Motor neuron (in vitro differentiated cells): ENCODE data around the gene CFAP68. TPM values are rescaled to one million over a fixed set of nuclear protein-coding genes. Genes with fewer than 3 reads are reported as not detected.

Experiments used
- ATAC-seq, 8 experiments: fragments of 200-7000 bp; cut with Tn5 transposase; replicated peaks in 6 of 8; 2 replicates each; pipeline ENCODE4 v1.8.0; 2021; ENCODE audit warnings: mild to moderate bottlenecking in 8 of 8, moderate library complexity in 8 of 8
- H3K27ac ChIP-seq, 2 donors: fragments of 250-450 bp; sonication (Bioruptor Pico); 2 replicates each; pipeline ENCODE4 v1.9.0; 2021; ENCODE audit warnings: antibody characterized with exemption in 2 of 2, mild to moderate bottlenecking in 2 of 2, moderate library complexity in 1 of 2
- H3K4me1 ChIP-seq, 2 donors: fragments of 250-450 bp; sonication (Bioruptor Pico); replicated peaks in 1 of 2; 2 replicates each; pipeline ENCODE4 v1.6.1; 2021; ENCODE audit warnings: antibody characterized with exemption in 2 of 2, mild to moderate bottlenecking in 2 of 2, moderate library complexity in 1 of 2
- H3K4me3 ChIP-seq, 5 donors: fragments of 250-450 bp; sonication (Bioruptor Pico); 2 replicates each; pipeline ENCODE4 v1.9.0; 2021; ENCODE audit warnings: antibody characterized with exemption in 5 of 5, mild to moderate bottlenecking in 5 of 5, moderate library complexity in 4 of 5
- WGBS, 10 experiments: fragments of 450-650 bp; shearing (Covaris generic); methylation state at CpG; one replicate each; pipeline ENCODE4 v1.0.0; 2022; 5-methylcytosine and 5-hydroxymethylcytosine counted together
- in situ Hi-C, 9 experiments: fragments of 400-800 bp; cut with MboI; loops; one replicate each; pipeline ENCODE4 v1.15.0; 2021; ENCODE audit warnings: low sequenced_read_pairs in 9 of 9, low pct_unique_long_range_greater_than_20kb in 2 of 9; ENCODE audit not compliant: unreplicated experiment in 9 of 9
- total RNA-seq, 8 experiments: library from RNA; unstranded; fragments of 300-600 nt; gene quantifications; 2 replicates each; pipeline versions ENCODE4 v1.2.3 to v1.2.4, GENCODE V29; 2022

Gene CFAP68
- total RNA-seq, 8 experiments from 2014 or later = 25.9 to 72.1 (median 34.5) TPM

DNA sequence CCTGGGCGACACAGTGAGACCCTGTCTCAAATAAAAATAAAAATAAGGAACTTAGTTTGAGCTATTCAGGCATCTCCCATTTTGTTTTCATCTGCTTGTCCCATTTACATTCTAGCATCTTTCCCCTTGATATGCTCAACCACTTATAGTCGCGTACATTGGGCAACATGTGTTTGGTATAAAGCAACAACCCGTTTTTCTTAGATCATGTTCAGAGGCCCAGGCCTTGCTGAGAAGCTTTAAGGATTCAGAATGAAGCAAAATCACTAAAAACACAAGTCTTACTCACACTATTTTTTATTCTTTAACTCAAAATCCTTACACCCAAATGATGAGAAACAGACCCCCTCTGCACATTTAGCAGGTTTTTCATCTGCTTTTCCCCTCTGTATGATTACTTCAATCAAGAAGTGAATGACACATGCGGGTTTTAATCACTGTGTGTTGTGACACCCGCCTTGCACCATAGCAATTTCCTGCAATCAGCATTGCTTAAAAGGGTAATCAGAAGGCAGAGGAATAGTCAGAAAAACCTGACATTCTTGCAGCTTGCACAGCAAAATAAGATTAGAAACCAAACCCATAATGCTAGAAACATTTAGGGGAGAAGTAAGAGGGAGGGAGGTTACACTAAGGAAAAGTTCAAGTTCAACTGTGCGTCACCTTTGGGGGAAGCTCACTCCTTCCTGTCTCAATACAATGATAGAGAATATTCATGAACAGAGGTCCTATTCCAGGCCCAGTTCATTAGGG, 33.9 kb upstream of the CFAP68 start:
- ATAC-seq = no peak
- 50 to 100% (median 90%) methylated on average over 1 to 7 of the region's 7 CpGs for WGBS, 10 experiments
- Histone ChIP-seq H3K27ac (no peak overlapping the region), H3K4me1 (no peaks in the 10 kb centered on the region), H3K4me3 (no peak overlapping the region)
- in situ Hi-C loops = loop anchor here in 3 of 9 experiments (10.0 to 25.0 kb wide), 4 partner anchors 81 to 261 kb away; partner anchors contain the start of genes PPP2R1B (in 1 of the 3) and SIK2 (in 1 of the 3)

DNA sequence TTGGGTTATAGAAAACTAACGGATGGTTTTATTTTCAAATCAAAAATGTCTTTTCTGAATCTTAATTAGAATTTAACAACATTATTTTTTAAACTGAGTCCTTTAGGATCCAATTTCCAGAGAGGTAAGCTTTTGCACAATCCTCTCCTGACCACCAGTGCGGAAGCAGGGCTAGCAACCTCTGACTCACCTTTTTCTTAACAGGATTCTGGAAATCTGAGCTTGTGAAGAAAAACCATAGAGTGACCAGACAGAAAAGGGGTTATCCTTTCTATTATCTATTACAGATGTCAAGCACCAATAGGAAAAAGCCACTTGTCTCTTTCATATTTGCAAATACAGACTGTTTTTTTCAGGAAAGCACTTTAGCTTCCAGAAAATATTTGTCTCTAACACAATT, 33.3 kb upstream of the CFAP68 start:
- in situ Hi-C loops = loop anchor here in 3 of 9 experiments (10.0 to 25.0 kb wide), 4 partner anchors 81 to 261 kb away; partner anchors contain the start of genes PPP2R1B (in 1 of the 3) and SIK2 (in 1 of the 3)
- WGBS, 10 experiments = 73 to 100% (median 93%) methylated on average over 1 to 2 of the region's 2 CpGs
- peak in 1 of 8 experiments; percentile 14 for ATAC-seq
- Histone ChIP-seq H3K4me1 (no peaks in the 10 kb centered on the region), H3K4me3 (no peak overlapping the region), H3K27ac (no peak overlapping the region)

- Histone ChIP-seq H3K27ac (no peak overlapping the region), H3K4me1 (no peaks in the 10 kb centered on the region), H3K4me3 (no peak overlapping the region)
- ATAC-seq = peak in 6 of 8 experiments; percentile 34 to 71 (median 58)
- in situ Hi-C loops = loop anchor here in 3 of 9 experiments (10.0 to 25.0 kb wide), 4 partner anchors 82 to 262 kb away; partner anchors contain the start of genes PPP2R1B (in 1 of the 3) and SIK2 (in 1 of the 3)
- 0 to 25% (median 0%) methylated on average over 1 of the region's 1 CpG for WGBS, 10 experiments
Measured at GRCh38 chr11:111846636-111847035, 32.7 kb upstream of the CFAP68 start.

DNA sequence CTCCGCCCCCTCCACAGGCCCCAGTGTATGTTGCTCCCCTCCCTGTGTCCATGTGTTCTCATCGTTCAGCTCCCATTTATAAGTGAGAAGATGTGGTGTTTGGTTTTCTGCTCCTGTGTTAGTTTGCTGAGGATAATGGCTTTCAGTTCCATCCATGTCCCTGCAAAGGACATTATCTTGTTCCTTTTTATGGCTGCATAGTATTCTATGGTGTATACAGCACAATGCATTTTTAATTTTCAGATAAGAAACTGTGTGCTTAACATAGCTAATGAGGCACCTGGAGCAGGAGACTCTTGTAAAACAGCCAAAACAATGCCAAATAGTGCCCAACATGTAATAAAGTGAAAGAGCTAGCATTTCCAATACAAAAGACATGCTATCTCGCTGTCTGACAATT, 29.7 kb upstream of the CFAP68 start:
- H3K4me3 ChIP-seq = no peak overlapping the region
- WGBS, 10 experiments = 80 to 100% (median 100%) methylated on average over 1 of the region's 3 CpGs; no CpG with 5 or more reads in 3 of the 10 experiments
- no peak overlapping the region for H3K27ac ChIP-seq
- no peak for ATAC-seq
- in situ Hi-C loops = loop anchor here in 4 of 9 experiments (10.0 to 25.0 kb wide), 5 partner anchors 85 to 265 kb away; partner anchors contain the start of genes PPP2R1B (in 1 of the 4) and SIK2 (in 1 of the 4)
- H3K4me1 ChIP-seq = no peaks in the 10 kb centered on the region

- 80 to 100% (median 94%) methylated on average over 1 to 5 of the region's 8 CpGs; no CpG with 5 or more reads in 3 of the 10 experiments for WGBS, 10 experiments
- H3K4me3 ChIP-seq = no peak overlapping the region
- no peak overlapping the region for H3K27ac ChIP-seq
- ATAC-seq = no peak
- in situ Hi-C loops = loop anchor here in 1 of 9 experiments (25.0 kb wide), 1 partner anchor 161 kb away; no protein-coding TSS in a partner anchor
- no peaks in the 10 kb centered on the region for H3K4me1 ChIP-seq
Measured at GRCh38 chr11:111851067-111851466, 28.3 kb upstream of the CFAP68 start.

GRCh38 chr11:111851636-111852035, 27.7 kb upstream of the CFAP68 start:
- H3K27ac ChIP-seq = no peak overlapping the region
- no peak overlapping the region for H3K4me3 ChIP-seq
- in situ Hi-C loops = loop anchor here in 1 of 9 experiments (25.0 kb wide), 1 partner anchor 161 kb away; no protein-coding TSS in a partner anchor
- ATAC-seq = peak in 1 of 8 experiments; percentile 23
- no peaks in the 10 kb centered on the region for H3K4me1 ChIP-seq

DNA sequence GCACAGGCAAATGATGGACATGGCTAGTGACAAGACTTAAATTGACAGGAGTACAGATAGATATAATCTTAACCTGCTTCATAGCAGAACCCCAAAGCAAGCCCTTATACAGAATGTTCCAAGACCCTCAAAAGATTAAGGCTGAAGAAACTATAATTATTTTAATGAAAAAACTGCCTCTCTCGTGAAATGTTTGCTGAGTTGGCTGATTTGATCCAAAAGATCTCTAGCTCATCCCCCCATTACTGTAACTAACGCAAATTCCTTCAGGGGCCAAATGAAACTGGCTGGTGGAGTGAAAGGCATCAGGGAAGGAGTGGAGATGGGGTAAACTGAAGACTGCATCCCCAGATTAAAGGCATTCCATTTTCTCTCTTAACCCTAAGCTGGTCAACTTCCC, 27.2 kb upstream of the CFAP68 start:
- in situ Hi-C loops = loop anchor here in 1 of 9 experiments (25.0 kb wide), 1 partner anchor 160 kb away; no protein-coding TSS in a partner anchor
- no peak for ATAC-seq
- no peaks in the 10 kb centered on the region for H3K4me1 ChIP-seq
- WGBS, 10 experiments = 0 to 100% (median 87%) methylated on average over 1 to 2 of the region's 2 CpGs; no CpG with 5 or more reads in 4 of the 10 experiments
- no peak overlapping the region for H3K4me3 ChIP-seq
- no peak overlapping the region for H3K27ac ChIP-seq

GRCh38 chr11:111855506-111855905, 23.8 kb upstream of the CFAP68 start:
- Histone ChIP-seq H3K4me1 (no peaks in the 10 kb centered on the region), H3K27ac (no peak overlapping the region), H3K4me3 (no peak overlapping the region)
- ATAC-seq = no peak
- in situ Hi-C loops = loop anchor here in 1 of 9 experiments (25.0 kb wide), 1 partner anchor 157 kb away; no protein-coding TSS in a partner anchor

- WGBS, 10 experiments = 75 to 100% (median 96%) methylated on average over 1 to 3 of the region's 3 CpGs
- Histone ChIP-seq H3K27ac (no peak overlapping the region), H3K4me1 (no peaks in the 10 kb centered on the region), H3K4me3 (no peak overlapping the region)
- in situ Hi-C loops = loop anchor here in 1 of 9 experiments (25.0 kb wide), 1 partner anchor 152 kb away; no protein-coding TSS in a partner anchor
- no peak for ATAC-seq
Measured at GRCh38 chr11:111860257-111860656, 19.1 kb upstream of the CFAP68 start.

GRCh38 chr11:111870113-111870512, 9.2 kb upstream of the CFAP68 start:
- H3K4me1 ChIP-seq = peaks cover 0 to 15% of the 10 kb centered on the region in 2 donors
- in situ Hi-C loops = loop anchor here in 2 of 9 experiments (10.0 to 25.0 kb wide), 2 partner anchors 105 to 142 kb away; no protein-coding TSS in a partner anchor
- 82 to 100% (median 100%) methylated on average over 1 of the region's 1 CpG; no CpG with 5 or more reads in 3 of the 10 experiments for WGBS, 10 experiments
- peak overlapping the region in 3 of 5 donors; percentile 94 to 99 (median 97) for H3K4me3 ChIP-seq
- ATAC-seq = no peak
- no peak overlapping the region for H3K27ac ChIP-seq

- Histone ChIP-seq H3K27ac (peak overlapping the region; percentile 72 to 76), H3K4me3 (peak overlapping the region; percentile 64 to 99 (median 94)), H3K4me1 (peaks cover 0 to 15% of the 10 kb centered on the region in 2 donors)
- in situ Hi-C loops = loop anchor here in 2 of 9 experiments (10.0 to 25.0 kb wide), 2 partner anchors 104 to 142 kb away; no protein-coding TSS in a partner anchor
- ATAC-seq = no peak
Measured at GRCh38 chr11:111870522-111870885, 8.8 kb upstream of the CFAP68 start.

GRCh38 chr11:111870886-111871692, 8.3 kb upstream of the CFAP68 start, which contains the start of gene ALG9:
Gene ALG9, minus strand, starts transcription at chr11:111871581. Its CDS starts 99 bp downstream, at chr11:111871482.
- ATAC-seq = peak; percentile 89 to 97 (median 96)
- Histone ChIP-seq H3K4me3 (peak within 1 kb of the TSS; percentile 64 to 99 (median 94)), H3K4me1 (peaks cover 0 to 15% of the 10 kb centered on the region in 2 donors), H3K27ac (peak within 1 kb of the TSS; percentile 72 to 76)
- WGBS, 10 experiments = 0% methylated on average over 2 to 25 of the region's 51 CpGs; no CpG with 5 or more reads in 2 of the 10 experiments
- in situ Hi-C loops = loop anchor here in 2 of 9 experiments (10.0 to 25.0 kb wide), 2 partner anchors 104 to 141 kb away; no protein-coding TSS in a partner anchor
